Duodenal mucosa (tissue), 2 donors: Measurements from ENCODE around the gene TENT4A.

Experiments used
- H3K27ac ChIP-seq: one replicate; pipeline ENCODE4 v1.7.0; 2013; ENCODE audit warnings: low read depth, low read length
- H3K27me3 ChIP-seq, 2 donors: one replicate each; pipeline ENCODE4 v1.7.0; 2013; ENCODE audit warnings: low read length in 2 of 2, control low read depth in 1 of 2; ENCODE audit not compliant: insufficient read depth in 2 of 2, control insufficient read depth in 1 of 2
- H3K36me3 ChIP-seq, 2 donors: one replicate each; pipeline ENCODE4 v1.7.0; 2013; ENCODE audit warnings: low read length in 2 of 2, control low read depth in 1 of 2; ENCODE audit not compliant: insufficient read depth in 2 of 2, control insufficient read depth in 1 of 2
- H3K4me1 ChIP-seq, 2 donors: one replicate each; pipeline ENCODE4 v1.7.0; 2013; ENCODE audit warnings: low read length in 2 of 2, control low read depth in 1 of 2; ENCODE audit not compliant: insufficient read depth in 2 of 2, control insufficient read depth in 1 of 2
- H3K4me3 ChIP-seq, 2 donors: one replicate each; pipeline ENCODE4 v1.7.0; 2013; ENCODE audit warnings: low read length in 2 of 2, low read depth in 1 of 2
- H3K9ac ChIP-seq, 2 donors: one replicate each; pipeline ENCODE4 v1.7.0; 2013; ENCODE audit warnings: low read length in 2 of 2, low read depth in 1 of 2
- H3K9me3 ChIP-seq, 2 donors: one replicate each; pipeline ENCODE4 v1.7.0; 2013; ENCODE audit warnings: low read length in 2 of 2, control low read depth in 1 of 2; ENCODE audit not compliant: control insufficient read depth in 1 of 2

TENT4A gene

DNA sequence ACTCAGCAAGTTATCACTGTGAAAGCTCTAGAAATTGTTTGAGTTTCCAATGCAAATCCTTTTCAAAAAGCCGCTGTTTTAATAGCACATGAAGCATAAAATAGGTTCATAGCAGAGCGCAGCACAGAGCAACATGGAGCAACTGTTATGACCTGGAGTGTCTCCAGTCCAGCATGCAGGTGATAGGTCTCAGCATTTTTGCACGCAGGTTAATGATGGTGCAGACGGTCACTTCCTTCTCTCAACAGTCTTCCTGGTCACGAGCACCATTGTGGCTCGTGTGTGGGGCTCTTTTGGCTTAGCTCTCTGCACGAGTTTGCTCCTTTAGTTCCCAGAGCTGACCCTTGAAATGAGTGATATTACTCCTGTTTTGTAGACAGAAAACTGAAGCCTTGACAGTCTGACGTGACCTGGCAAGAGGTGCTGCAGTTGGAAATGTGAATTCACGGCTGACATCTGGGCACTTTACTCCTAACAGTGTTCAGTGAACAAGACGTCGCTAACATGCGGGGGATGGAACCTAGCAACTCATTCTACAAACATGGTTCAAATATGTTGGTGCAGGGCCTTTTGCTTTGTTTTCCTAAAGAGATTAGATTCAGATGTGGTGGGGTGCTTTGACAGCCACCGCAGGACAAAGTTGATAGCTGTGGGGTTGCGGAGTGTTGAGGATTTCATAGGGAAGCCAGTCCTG lies 10.0 kb downstream of the TENT4A start:
- no peaks in the 10 kb centered on the region for H3K9me3 ChIP-seq
- H3K4me3 ChIP-seq = no peak overlapping the region
- peaks cover 0 to 28% of the 10 kb centered on the region in 2 donors for H3K36me3 ChIP-seq
- H3K27me3 ChIP-seq = no peaks in the 10 kb centered on the region
- peaks cover 38 to 51% of the 10 kb centered on the region in 2 donors for H3K4me1 ChIP-seq
- H3K27ac ChIP-seq = no peak overlapping the region
- no peak overlapping the region for H3K9ac ChIP-seq

DNA sequence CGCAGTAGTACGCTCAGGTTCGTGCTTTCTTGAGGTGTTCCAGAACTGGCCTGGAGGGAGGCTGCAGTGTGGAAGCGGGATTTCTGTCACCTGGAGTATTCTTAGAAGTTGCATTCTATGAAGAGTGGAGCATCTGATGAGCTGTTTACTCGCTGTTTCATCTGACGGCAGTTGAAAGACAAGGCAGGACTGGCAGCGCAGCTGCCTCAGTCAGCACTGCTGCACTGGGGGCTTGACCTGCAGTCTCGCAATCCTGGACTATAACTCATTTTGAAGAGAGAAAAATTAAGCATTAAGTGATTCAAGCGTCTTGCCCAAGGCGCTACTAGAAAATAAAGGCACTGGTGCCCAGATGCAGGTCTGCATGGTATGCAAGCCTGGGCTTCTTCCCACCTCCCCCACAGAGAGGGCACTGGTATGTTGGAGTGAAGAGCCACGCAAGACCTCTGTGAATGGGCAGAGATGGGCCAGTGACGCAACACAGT lies 10.6 kb downstream of the TENT4A start:
- Histone ChIP-seq H3K27ac (no peak overlapping the region), H3K36me3 (peaks cover 0 to 25% of the 10 kb centered on the region in 2 donors), H3K27me3 (no peaks in the 10 kb centered on the region), H3K9ac (no peak overlapping the region), H3K9me3 (no peaks in the 10 kb centered on the region), H3K4me3 (no peak overlapping the region), H3K4me1 (peaks cover 38 to 52% of the 10 kb centered on the region in 2 donors)

DNA sequence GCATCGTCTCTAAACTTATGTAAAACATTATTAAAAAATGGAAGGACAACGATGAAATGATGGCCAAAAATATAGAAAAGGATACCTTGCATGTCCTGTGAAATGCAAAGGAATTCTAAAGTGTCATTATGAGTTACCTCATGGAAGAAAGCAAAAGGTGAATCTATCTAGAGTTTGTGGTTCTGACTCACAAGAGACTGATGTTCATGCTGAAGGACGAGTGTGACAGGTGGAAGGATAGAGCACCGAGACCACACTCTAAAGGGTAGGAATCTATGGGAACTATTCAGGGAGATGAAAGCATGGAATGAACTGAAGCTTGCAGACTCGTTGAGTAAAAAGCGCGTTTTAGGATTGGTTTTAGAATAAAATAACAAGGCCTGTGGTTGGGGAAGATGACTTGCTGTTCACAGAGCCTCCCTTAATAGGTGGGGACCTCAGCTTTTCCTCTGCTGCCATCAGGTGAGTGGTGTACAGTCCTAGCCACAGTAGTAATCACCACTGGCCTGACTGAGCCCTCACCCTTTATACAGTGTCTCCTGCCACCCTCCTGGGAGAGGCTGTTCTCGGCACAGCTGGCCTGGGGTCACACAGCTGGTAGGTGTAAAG lies 11.2 kb downstream of the TENT4A start:
- Histone ChIP-seq H3K9me3 (no peaks in the 10 kb centered on the region), H3K4me1 (peaks cover 44 to 54% of the 10 kb centered on the region in 2 donors), H3K4me3 (no peak overlapping the region), H3K9ac (no peak overlapping the region), H3K36me3 (peaks cover 0 to 23% of the 10 kb centered on the region in 2 donors), H3K27ac (no peak overlapping the region), H3K27me3 (no peaks in the 10 kb centered on the region)

DNA sequence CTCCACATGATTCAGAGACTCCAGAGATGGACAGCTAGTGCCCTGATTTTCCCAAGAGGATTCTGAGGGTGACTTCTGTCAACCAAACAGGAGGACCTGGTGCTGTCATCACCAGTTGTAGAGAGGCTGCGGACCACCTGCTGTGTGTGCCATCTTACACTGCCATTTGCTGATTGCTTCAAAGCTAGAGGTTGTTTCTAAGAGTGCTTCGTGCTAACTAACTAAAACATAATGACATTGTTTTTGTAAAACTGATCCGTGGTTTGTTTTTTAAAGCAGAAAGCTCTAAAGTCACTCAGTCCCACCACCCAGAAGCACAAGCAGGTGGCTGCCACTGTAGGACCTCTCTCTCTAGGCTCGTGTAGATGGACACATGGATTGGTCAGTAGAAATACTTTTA lies 12.2 kb downstream of the TENT4A start:
- Histone ChIP-seq H3K36me3 (peaks cover 0 to 17% of the 10 kb centered on the region in 2 donors), H3K9me3 (no peaks in the 10 kb centered on the region), H3K27ac (no peak overlapping the region), H3K4me3 (no peak overlapping the region), H3K9ac (no peak overlapping the region), H3K4me1 (peaks cover 54 to 55% of the 10 kb centered on the region in 2 donors), H3K27me3 (no peaks in the 10 kb centered on the region)

DNA sequence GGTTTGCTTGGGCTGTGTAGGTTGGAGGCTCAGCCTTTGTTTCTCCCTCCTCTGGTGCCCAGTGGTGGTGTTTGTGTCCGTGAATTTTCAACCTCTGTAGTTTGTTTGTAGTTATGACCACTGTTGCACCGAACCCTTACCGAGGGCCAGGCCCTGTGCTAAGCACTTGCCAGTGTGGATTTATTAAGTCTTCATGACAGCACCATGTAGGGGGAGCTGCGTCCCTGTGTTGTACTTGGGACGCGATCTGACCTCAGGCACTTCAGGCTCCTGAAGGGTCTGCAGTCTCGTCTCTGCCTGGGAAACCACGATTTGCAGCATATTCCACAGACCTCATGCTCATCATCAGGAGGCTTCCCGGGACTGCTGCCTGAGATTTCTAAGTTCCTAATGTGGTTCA lies 12.8 kb downstream of the TENT4A start:
- Histone ChIP-seq H3K27ac (no peak overlapping the region), H3K9me3 (no peaks in the 10 kb centered on the region), H3K4me3 (no peak overlapping the region), H3K4me1 (peaks cover 57 to 60% of the 10 kb centered on the region in 2 donors), H3K27me3 (no peaks in the 10 kb centered on the region), H3K36me3 (peaks cover 0 to 17% of the 10 kb centered on the region in 2 donors), H3K9ac (no peak overlapping the region)

DNA sequence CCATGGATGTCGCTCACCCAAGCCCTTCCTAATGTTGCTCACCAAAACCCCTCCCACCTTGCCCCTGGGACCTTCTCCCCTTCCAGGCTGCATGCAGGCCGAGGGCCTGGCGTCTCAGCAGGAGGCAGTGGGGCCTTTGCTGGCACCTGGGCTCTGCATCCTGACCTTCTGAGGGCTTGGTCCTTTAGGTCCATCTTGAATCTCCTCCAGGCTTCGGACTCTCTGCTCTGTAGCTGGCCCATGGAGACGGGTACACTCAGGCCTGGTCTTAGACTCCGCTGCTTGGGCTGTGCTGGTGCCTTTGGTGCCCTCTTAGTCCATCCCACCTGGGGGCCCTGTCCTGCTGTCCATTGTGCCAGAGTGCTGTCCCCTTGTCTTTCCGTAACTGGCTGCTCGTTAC lies 14.0 kb downstream of the TENT4A start:
- Histone ChIP-seq H3K4me3 (no peak overlapping the region), H3K4me1 (peaks cover 58 to 60% of the 10 kb centered on the region in 2 donors), H3K9ac (no peak overlapping the region), H3K27me3 (no peaks in the 10 kb centered on the region), H3K36me3 (peaks cover 0 to 17% of the 10 kb centered on the region in 2 donors), H3K27ac (no peak overlapping the region), H3K9me3 (no peaks in the 10 kb centered on the region)

DNA sequence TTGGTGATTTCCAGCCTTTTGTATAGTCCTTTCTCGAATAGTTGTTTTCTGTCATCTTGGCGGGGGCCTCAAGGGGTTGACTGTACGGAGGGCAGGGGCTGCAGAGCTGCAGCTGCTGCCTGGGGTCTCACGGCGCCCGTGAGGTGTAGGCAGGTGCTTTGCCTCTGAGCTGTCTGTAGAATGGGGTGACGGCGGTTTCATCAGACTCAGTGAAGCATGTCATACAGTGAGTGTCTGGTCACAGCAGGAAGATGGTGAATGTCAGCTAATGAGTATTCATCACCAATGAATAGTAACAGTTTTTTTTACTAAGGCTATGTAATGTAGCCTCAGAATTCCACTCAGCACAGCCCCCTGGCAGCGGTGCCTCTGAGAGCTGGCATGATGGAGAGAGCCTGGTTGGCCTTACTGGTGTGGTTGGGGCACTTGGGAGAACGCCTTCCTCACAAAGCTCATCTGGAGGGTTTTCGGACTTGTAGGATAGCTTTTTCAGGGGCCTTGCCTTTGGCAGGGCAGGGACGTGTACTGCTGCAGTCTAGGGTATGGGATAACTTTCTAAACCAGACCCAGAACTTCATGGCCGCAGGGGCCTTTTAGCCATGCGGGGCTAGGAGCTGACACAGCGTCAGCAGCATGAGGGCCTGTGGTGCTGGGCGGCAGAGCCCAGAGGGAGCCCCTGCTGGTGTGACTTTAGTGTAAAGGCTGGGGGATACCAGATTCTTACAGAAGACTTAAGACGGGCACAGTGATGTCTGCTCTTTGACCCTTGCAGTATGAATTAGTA lies 15.0 kb downstream of the TENT4A start:
- Histone ChIP-seq H3K4me3 (no peak overlapping the region), H3K9me3 (no peaks in the 10 kb centered on the region), H3K9ac (no peak overlapping the region), H3K4me1 (peaks cover 53 to 64% of the 10 kb centered on the region in 2 donors), H3K27me3 (no peaks in the 10 kb centered on the region), H3K27ac (no peak overlapping the region), H3K36me3 (peaks cover 0 to 17% of the 10 kb centered on the region in 2 donors)

DNA sequence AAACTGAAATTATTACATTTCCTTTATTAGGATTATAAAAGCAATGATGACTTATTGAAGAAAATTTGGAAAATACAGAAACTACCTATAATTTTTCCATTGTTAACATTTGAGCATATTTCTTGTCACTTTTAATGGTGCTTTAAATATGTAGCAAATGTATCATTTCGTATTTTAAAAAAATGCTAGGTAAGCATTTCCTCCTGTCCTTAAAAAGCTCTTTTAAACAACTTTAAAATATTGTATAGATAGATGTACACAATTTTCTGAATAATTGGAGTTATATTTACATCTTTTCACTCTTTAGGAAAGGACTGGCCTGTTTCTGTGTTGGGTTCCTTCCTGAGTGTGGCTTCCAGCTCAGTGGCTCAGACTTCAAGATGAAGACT lies 15.6 kb downstream of the TENT4A start:
- no peaks in the 10 kb centered on the region for H3K27me3 ChIP-seq
- no peak overlapping the region for H3K4me3 ChIP-seq
- no peaks in the 10 kb centered on the region for H3K9me3 ChIP-seq
- peaks cover 50 to 61% of the 10 kb centered on the region in 2 donors for H3K4me1 ChIP-seq
- H3K36me3 ChIP-seq = peaks cover 0 to 17% of the 10 kb centered on the region in 2 donors
- H3K9ac ChIP-seq = peak overlapping the region in 1 of 2 donors; percentile 18
- no peak overlapping the region for H3K27ac ChIP-seq

DNA sequence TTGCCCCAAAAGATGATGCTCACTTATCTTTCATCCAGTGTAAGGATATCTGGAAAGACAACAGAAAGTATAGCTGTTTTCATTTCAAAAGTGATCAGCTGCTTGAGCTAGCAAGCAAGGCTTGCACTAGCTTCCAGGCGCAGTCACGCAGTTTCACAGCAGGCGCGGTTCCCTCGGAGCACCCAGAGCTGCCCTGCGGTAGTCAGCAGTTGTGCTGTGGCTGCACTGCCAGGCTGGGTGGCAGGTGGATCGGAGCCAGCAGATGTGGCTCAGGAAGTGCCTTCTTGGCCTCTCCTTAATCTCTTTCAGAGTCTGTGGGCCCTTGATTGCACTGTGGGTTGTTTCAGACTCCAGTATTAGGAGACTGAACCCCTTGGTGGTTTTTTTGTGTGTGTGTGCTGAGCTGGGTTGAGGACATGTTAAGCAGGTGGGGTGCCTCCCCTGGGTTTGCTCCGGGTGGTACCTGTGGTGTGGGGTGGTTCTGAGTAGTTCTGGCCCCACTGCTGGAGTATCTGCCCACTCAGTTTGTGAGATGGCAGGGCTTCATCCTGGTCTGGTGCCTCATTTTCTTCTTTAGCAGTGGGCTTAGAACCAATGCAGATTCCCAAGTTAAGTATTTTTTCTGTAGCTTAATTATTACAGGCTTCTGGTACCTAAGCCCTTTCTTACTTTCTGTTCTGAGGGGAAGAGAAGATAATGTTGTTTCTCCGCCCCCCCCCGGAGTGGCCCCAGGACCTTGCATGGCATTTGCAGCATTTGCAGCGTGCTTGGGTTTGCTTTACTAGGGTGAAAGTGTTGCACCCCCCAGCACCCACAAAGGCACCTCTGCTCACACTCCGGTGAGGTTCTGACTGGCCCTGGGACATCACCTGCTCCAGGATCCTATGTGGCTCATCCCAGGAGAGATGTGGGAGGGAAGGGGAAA lies 16.4 kb downstream of the TENT4A start:
- Histone ChIP-seq H3K4me1 (peaks cover 53 to 56% of the 10 kb centered on the region in 2 donors), H3K4me3 (peak overlapping the region; percentile 12 to 32), H3K36me3 (peaks cover 0 to 10% of the 10 kb centered on the region in 2 donors), H3K9ac (peak overlapping the region in 1 of 2 donors; percentile 18), H3K27ac (no peak overlapping the region), H3K27me3 (no peaks in the 10 kb centered on the region), H3K9me3 (no peaks in the 10 kb centered on the region)
